K562 (cell line): ENCODE data around the gene ALB. TPM values are rescaled to one million over a fixed set of nuclear protein-coding genes. Genes with fewer than 3 reads are reported as not detected.

ENCODE experiments used
- ATAC-seq: fragments of 200-7000 bp; cut with Tn5 transposase; 3 replicates; pipeline ENCODE4 v1.9.1; 2020; ENCODE audit warnings: moderate library complexity
- BruUV-seq: library from RNA; stranded (reverse); fragments of 400-500 nt; replicated peaks from 2 replicates; lab custom pipeline; 2021; lab: Mats Ljungman, UMichigan
- CTCF ChIA-PET: fragments of 300-600 bp; formaldehyde crosslinking; extraction: SDS; loops from one replicate; lab custom pipeline; 2021; ENCODE audit warnings: low intra/inter-chr PET ratio; lab: Yijun Ruan, JAX
- POLR2A ChIA-PET: fragments of 300-600, 350-650 bp; sonication (Branson Sonifier 250); formaldehyde crosslinking; extraction: SDS; loops from one replicate; lab custom pipeline; 2021; ENCODE audit warnings: antibody characterized with exemption, inconsistent platforms; lab: Yijun Ruan, JAX
- DNase-seq, 4 experiments: peaks; one replicate each; pipeline versions ENCODE4 v3.0.0 to v3.0.0-alpha.2; 2011 to 2018; ENCODE audit warnings: low spot score in 3 of 4, mixed read lengths in 3 of 4; ENCODE audit errors: extremely low read depth in 1 of 4
- FAIRE-seq: peaks from 2 replicates; lab custom pipeline; 2011; peaks lifted over from hg19 to GRCh38; lab: Jason Lieb, UNC
- H2AFZ ChIP-seq: 2 replicates; pipeline ENCODE4 v1.6.0; 2011; ENCODE audit warnings: low read depth, low read length, control low read depth, inconsistent platforms
- H3K27ac ChIP-seq: fragments of 200-600 bp; 3 replicates; pipeline ENCODE4 v1.8.0; 2011; ENCODE audit warnings: low read depth, mild to moderate bottlenecking, control low read depth, inconsistent platforms, low read length, moderate library complexity, mixed read lengths; ENCODE audit errors: extremely low read depth
- H3K27me3 ChIP-seq, 2 experiments: fragments of 300-600 bp in 1 of 2; 2 replicates in 1 of 2; 3 replicates in 1 of 2; pipeline versions ENCODE4 v1.6.0 to v1.8.0; 2011; ENCODE audit warnings: inconsistent platforms in 2 of 2, low read length in 2 of 2, mild to moderate bottlenecking in 1 of 2, mixed read lengths in 1 of 2, moderate library complexity in 1 of 2; ENCODE audit not compliant: control insufficient read depth in 2 of 2, insufficient read depth in 2 of 2
- H3K36me3 ChIP-seq: fragments of 300-600 bp; 3 replicates; pipeline ENCODE4 v1.8.0; 2011; ENCODE audit warnings: mild to moderate bottlenecking, low read length, inconsistent platforms; ENCODE audit not compliant: control insufficient read depth, insufficient read depth
- H3K4me1 ChIP-seq, 2 experiments: fragments of 200-600 bp in 1 of 2; replicated peaks in 1 of 2; 2 replicates in 1 of 2; 3 replicates in 1 of 2; pipeline versions ENCODE4 v1.5.1 to v1.8.0; 2011; ENCODE audit warnings: inconsistent platforms in 2 of 2, low read length in 2 of 2, mild to moderate bottlenecking in 1 of 2, mixed read lengths in 1 of 2, moderate library complexity in 1 of 2; ENCODE audit not compliant: control insufficient read depth in 2 of 2, insufficient read depth in 2 of 2
- H3K4me2 ChIP-seq: 2 replicates; pipeline ENCODE4 v1.6.1; 2011; ENCODE audit warnings: low read length, control low read depth, inconsistent platforms, mixed read lengths; ENCODE audit not compliant: insufficient read depth
- H3K4me3 ChIP-seq: fragments of 200-600 bp; sonication (generic), shearing (Covaris generic); 2 replicates; pipeline ENCODE4 v1.5.1; 2016; ENCODE audit warnings: control low read depth, inconsistent platforms
- H3K79me2 ChIP-seq: fragments of 200-600 bp; 3 replicates; pipeline ENCODE4 v1.8.0; 2011; ENCODE audit warnings: low read length, inconsistent platforms; ENCODE audit not compliant: control insufficient read depth, insufficient read depth
- H3K9ac ChIP-seq, 2 experiments: 2 replicates each; pipeline versions ENCODE4 v1.6.0 to v1.6.1; 2011; ENCODE audit warnings: low read depth in 2 of 2, low read length in 2 of 2, control low read depth in 1 of 2, inconsistent platforms in 1 of 2, mild to moderate bottlenecking in 1 of 2, mixed read lengths in 1 of 2; ENCODE audit not compliant: insufficient read depth in 1 of 2
- H3K9me1 ChIP-seq: one replicate; pipeline ENCODE4 v1.6.0; 2011; ENCODE audit warnings: inconsistent platforms, mild to moderate bottlenecking, low read length, moderate library complexity; ENCODE audit not compliant: control insufficient read depth, insufficient read depth
- H3K9me3 ChIP-seq: replicated peaks from 2 replicates; pipeline ENCODE4 v1.5.1; 2011; ENCODE audit warnings: low read depth, low read length, inconsistent platforms; ENCODE audit not compliant: control insufficient read depth, insufficient read depth
- H4K20me1 ChIP-seq: replicated peaks from 2 replicates; pipeline ENCODE4 v1.6.1; 2011; ENCODE audit warnings: low read length, inconsistent platforms, mixed read lengths; ENCODE audit not compliant: control insufficient read depth, insufficient read depth
- ADNP ChIP-seq: fragments of 200-800 bp; sonication (Bioruptor generic); IDR thresholded peaks from 2 replicates; pipeline ENCODE4 v1.6.1; 2016; ENCODE audit warnings: missing genetic modification characterization, missing compliant biosample characterization
- CEBPZ ChIP-seq: fragments of 150-350 bp; IDR thresholded peaks from 2 replicates; pipeline ENCODE4 v1.6.1; 2014; ENCODE audit warnings: low read depth, mild to moderate bottlenecking, low read length, borderline replicate concordance
- ERF ChIP-seq: fragments of 450-650 bp; formaldehyde crosslinking; IDR thresholded peaks from 2 replicates; pipeline ENCODE4 v1.4.0; 2020; ENCODE audit warnings: mild to moderate bottlenecking, mixed read lengths
- FOXJ2 ChIP-seq: fragments of 200-800 bp; sonication (Bioruptor generic); IDR thresholded peaks from 2 replicates; pipeline ENCODE4 v1.6.1; 2016; ENCODE audit warnings: missing genetic modification characterization, missing compliant biosample characterization
- GABPB1 ChIP-seq: sonication (generic); formaldehyde crosslinking; IDR thresholded peaks from 2 replicates; pipeline ENCODE4 v1.8.0; 2022; ENCODE audit warnings: mild to moderate bottlenecking, missing genetic modification reagents
- MITF ChIP-seq: IDR thresholded peaks from 2 replicates; pipeline ENCODE4 v1.6.1; 2014; ENCODE audit warnings: antibody characterized with exemption
- RFX7 ChIP-seq: fragments of 250-450 bp; sonication (Bioruptor Pico); IDR thresholded peaks from 2 replicates; pipeline ENCODE4 v1.5.1; 2021; ENCODE audit warnings: mild to moderate bottlenecking
- SNRNP70 ChIP-seq: fragments of 200-400 bp; formaldehyde crosslinking; optimal IDR thresholded peaks from 2 replicates; pipeline ENCODE3; 2017; ENCODE audit warnings: low read depth, low read length
- ZC3H11A ChIP-seq: IDR thresholded peaks from 2 replicates; pipeline ENCODE4 v1.6.1; 2012; ENCODE audit warnings: low read depth, low read length, improper control_type of control experiment
- ZNF133 ChIP-seq: fragments of 250-450 bp; sonication (Bioruptor Pico); IDR thresholded peaks from 2 replicates; pipeline ENCODE4 v1.4.0; 2020; ENCODE audit warnings: mild to moderate bottlenecking
- ZNF398 ChIP-seq: fragments of 250-450 bp; sonication (Bioruptor Pico); IDR thresholded peaks from 2 replicates; pipeline ENCODE4 v1.8.0; 2021; ENCODE audit warnings: moderate library complexity, mild to moderate bottlenecking, inconsistent platforms
- ZNF507 ChIP-seq: conservative IDR thresholded peaks from 2 replicates; pipeline ENCODE4 v1.6.1; 2017; ENCODE audit warnings: missing genetic modification characterization, missing compliant biosample characterization
- ZNF551 ChIP-seq: fragments of 250-450 bp; sonication (Bioruptor Pico); IDR thresholded peaks from 2 replicates; pipeline ENCODE4 v1.5.0; 2021; ENCODE audit warnings: mild to moderate bottlenecking, moderate library complexity
- ZZZ3 ChIP-seq: fragments of 450-650 bp; IDR thresholded peaks from 2 replicates; pipeline ENCODE4 v1.6.1; 2016; ENCODE audit warnings: antibody characterized with exemption, mild to moderate bottlenecking, moderate library complexity
- WGBS: fragments of 100-300 bp; shearing (Covaris generic); methylation state at CpG from one replicate; pipeline ENCODE4 v1.1.6; 2016; ENCODE audit warnings: low coverage, mixed read lengths; ENCODE audit not compliant: insufficient coverage; ENCODE audit errors: missing lambda C conversion rate; 5-methylcytosine and 5-hydroxymethylcytosine counted together
- in situ Hi-C: fragments of 300-500 bp; cut with MboI; formaldehyde crosslinking; loops from 4 replicates; pipeline ENCODE4 v1.15.0; 2018; ENCODE audit warnings: inconsistent platforms, mixed read lengths
- intact Hi-C: fragments of 100-400 bp; cut with micrococcal nuclease; formaldehyde crosslinking; loops from 2 replicates; pipeline ENCODE4 v1.14.2; 2022
- polyA plus RNA-seq, 8 experiments: library from polyadenylated mRNA; depleted of rRNA in 4 of 8; stranded (reverse) in 5 of 8; unstranded in 3 of 8; fragments of >200 nt; fragmentation: Nextera tagmentation in 2 of 8; fragmentation: Illumina TruSeq in 1 of 8; extraction: Ambion mirVana in 2 of 8; extraction: Trizol in 1 of 8; gene quantifications; 2 replicates each; pipeline versions ENCODE4 v1.2.1 to v1.2.3, GENCODE V29; 2011 to 2014; ENCODE audit warnings: inconsistent platforms in 1 of 8, missing spikeins in 1 of 8
- total RNA-seq, 7 experiments: library from RNA; depleted of rRNA in 6 of 7; stranded (reverse); fragments of >200 nt in 6 of 7; fragmentation: Illumina TruSeq in 2 of 7; extraction: Trizol in 2 of 7; gene quantifications; 2 replicates each; pipeline versions ENCODE4 v1.2.1 to v1.2.3, GENCODE V29; 2011 to 2021; ENCODE audit warnings: low replicate concordance in 1 of 7
- TF ChIP-seq, protein P1 (sequence below): fragments of 250-450 bp; sonication (Bioruptor Pico); IDR thresholded peaks from 2 replicates; pipeline ENCODE4 v1.8.0; 2021; ENCODE audit warnings: moderate library complexity, mild to moderate bottlenecking, inconsistent platforms

Gene ALB
- total and polyA plus RNA-seq, 9 of the 15 experiments (the other 6 are each of a cell fraction or from before 2014, with no cell fraction given), result 0.04 to 18.5 (median 0.20) TPM; not detected in 2

DNA sequence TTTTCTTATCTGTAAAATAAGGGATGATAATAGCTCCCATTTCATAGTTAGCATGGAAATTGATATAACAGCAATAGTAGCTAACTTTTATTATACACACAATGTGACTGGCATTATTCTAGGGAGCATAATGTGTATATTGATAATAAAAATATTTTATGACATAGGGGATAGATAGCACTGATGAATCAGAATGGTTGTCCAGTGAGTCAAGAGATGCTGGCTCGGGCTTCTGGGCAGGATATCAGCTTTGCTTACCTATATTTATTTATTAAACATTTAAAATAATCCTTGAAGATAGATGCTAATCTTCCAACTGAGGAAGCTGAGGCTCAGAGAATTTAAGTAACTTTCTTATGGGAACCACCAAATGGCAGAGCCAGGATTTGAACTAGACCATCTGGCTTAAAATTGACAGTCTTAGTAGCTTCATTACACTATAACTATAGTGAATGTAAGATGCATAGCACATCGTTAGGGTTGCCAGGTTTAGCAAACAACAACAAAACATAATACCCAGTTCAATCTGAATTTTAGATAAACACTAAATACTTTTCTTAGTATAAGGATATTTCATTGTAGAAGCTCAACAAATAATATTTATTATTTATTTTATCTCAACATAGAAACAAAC is 34.6 kb downstream of the ALB start:
- Histone ChIP-seq H3K9ac (no peak overlapping the region), H3K9me1 (no peaks in the 10 kb centered on the region), H3K36me3 (no peaks in the 10 kb centered on the region), H3K9me3 (no peaks in the 10 kb centered on the region), H3K27ac (no peak overlapping the region), H3K27me3 (no peaks in the 10 kb centered on the region), H3K4me2 (no peak overlapping the region), H4K20me1 (no peaks in the 10 kb centered on the region)
- ATAC-seq (no peak), DNase-seq (no peak)
- ChIA-PET CTCF (no interaction called here), POLR2A (interaction anchor here (0.9 kb wide), 1 partner anchor 8 kb away, joined by 3 read pairs; no protein-coding TSS in a partner anchor)
- BruUV-seq, result no TSS peak
- WGBS, result 22% methylated on average over 2 of the region's 2 CpGs
- intact Hi-C loops (no loop called here), in situ Hi-C loops (no loop called here)
- TF ChIP-seq ERF (CRISPR knock-in tag) (no peak), ZNF133 (CRISPR knock-in tag) (no peak), GABPB1 (CRISPR knock-in tag) (no peak), ADNP (tag) (no peak), FOXJ2 (tag) (no peak), RFX7 (CRISPR knock-in tag) (no peak), CEBPZ (no peak), ZC3H11A (no peak), MITF (no peak), ZNF398 (CRISPR knock-in tag) (no peak), ZZZ3 (no peak), ZNF551 (CRISPR knock-in tag) (no peak), ZNF507 (tag) (no peak), SNRNP70 (no peak)
- TF ChIP-seq, protein P1, sequence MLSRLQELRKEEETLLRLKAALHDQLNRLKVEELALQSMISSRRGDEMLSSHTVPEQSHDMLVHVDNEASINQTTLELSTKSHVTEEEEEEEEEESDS (CRISPR knock-in tag), result no peak
- TF ChIP-seq, all 486 proteins: peak for 0
- Histone ChIP-seq H3K4me1 (peaks cover 0 to under 1% of the 10 kb centered on the region in 2 experiments; a peak in 1 of 5 replicates), H2AFZ (no peak overlapping the region), H3K4me3 (no peak overlapping the region), H3K79me2 (no peaks in the 10 kb centered on the region)
- FAIRE-seq, result no peak
